IPS-18a (cell line): ENCODE data around the gene NDST4.

Experiments used
- H3K27ac ChIP-seq: one replicate; pipeline ENCODE4 v1.5.1; 2013; ENCODE audit warnings: low read length
- H3K27me3 ChIP-seq: one replicate; pipeline ENCODE4 v1.6.1; 2013; ENCODE audit warnings: mild to moderate bottlenecking, low read length; ENCODE audit not compliant: control insufficient read depth, insufficient read depth
- H3K36me3 ChIP-seq: one replicate; pipeline ENCODE4 v1.6.1; 2013; ENCODE audit warnings: low read depth, low read length; ENCODE audit not compliant: control insufficient read depth
- H3K4me1 ChIP-seq: one replicate; pipeline ENCODE4 v1.6.1; 2013; ENCODE audit warnings: low read depth, low read length; ENCODE audit not compliant: control insufficient read depth
- H3K4me3 ChIP-seq: one replicate; pipeline ENCODE4 v1.5.1; 2013; ENCODE audit warnings: low read length
- H3K9ac ChIP-seq: one replicate; pipeline ENCODE4 v1.6.1; 2013; ENCODE audit warnings: mild to moderate bottlenecking, low read length, moderate library complexity
- H3K9me3 ChIP-seq: one replicate; pipeline ENCODE4 v1.6.1; 2013; ENCODE audit warnings: low read depth, low read length; ENCODE audit not compliant: control insufficient read depth

The NDST4 gene

DNA sequence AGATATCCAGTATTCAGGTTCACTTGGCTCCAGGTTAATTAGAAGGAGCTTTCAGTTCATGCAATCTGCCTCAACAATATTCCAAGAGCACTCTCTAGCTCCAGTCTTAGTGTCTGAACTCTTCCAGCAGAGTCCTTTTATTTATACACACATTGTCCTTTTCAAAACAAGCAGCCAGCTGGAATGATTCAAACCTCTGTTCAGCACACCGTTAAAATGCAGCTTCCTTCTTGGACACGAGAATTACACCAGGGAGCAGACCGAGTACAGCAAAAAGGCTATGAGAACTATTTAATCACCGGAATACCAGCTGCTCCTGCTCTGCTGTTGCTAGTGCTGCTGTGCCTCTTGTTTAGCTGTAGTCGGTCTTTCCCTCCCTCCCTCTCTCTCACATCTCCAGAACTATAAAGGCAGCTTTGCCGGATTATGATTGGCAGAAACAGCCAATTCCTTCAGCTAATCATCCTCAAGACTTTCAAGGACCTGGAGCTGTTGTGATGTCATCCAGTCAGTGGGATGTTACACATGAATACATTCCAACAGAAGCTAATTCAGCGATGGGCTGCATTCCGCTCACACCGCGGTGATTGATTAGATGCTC, at the start of gene NDST4:
NDST4 (minus strand) TSS at position 115 of the 601 bp plus-strand sequence. CDS start 36,584 bp downstream, outside the sequence.
- Histone ChIP-seq H3K9me3 (no peaks in the 10 kb centered on the region), H3K4me3 (peak within 1 kb of the TSS; percentile 4), H3K4me1 (peaks cover 9% of the 10 kb centered on the region), H3K27ac (no peak within 1 kb of the TSS), H3K36me3 (no peaks in the 10 kb centered on the region), H3K27me3 (no peaks in the 10 kb centered on the region), H3K9ac (no peak within 1 kb of the TSS)

GRCh38 chr4:115159141-115159540, 45.7 kb upstream of the NDST4 start:
- Histone ChIP-seq H3K36me3 (no peaks in the 10 kb centered on the region), H3K9me3 (no peaks in the 10 kb centered on the region), H3K27me3 (no peaks in the 10 kb centered on the region), H3K4me1 (no peaks in the 10 kb centered on the region), H3K4me3 (no peak overlapping the region), H3K9ac (no peak overlapping the region), H3K27ac (no peak overlapping the region)

- Histone ChIP-seq H3K9ac (no peak overlapping the region), H3K27ac (no peak overlapping the region), H3K4me3 (no peak overlapping the region), H3K27me3 (no peaks in the 10 kb centered on the region), H3K9me3 (no peaks in the 10 kb centered on the region), H3K36me3 (no peaks in the 10 kb centered on the region), H3K4me1 (no peaks in the 10 kb centered on the region)
Measured at GRCh38 chr4:115158296-115158695, 44.9 kb upstream of the NDST4 start.

DNA sequence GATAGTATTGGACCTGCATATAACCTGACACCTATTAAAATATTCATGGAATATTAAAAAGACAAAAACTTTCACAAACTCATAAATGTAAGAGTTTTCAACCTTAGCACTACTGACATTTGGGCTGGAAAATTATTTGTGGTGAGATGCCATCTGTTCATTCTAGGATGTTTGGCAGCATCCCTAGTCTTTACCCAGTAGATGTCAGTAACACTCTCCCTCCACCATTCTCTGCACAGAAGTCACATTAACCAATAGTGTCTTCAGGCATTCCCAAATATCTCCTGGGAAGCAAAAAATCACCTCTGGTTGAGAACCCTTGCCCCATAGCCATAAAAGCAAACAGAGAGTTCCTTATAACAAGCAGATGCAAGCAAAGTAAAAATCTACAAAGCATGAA, 41.4 kb upstream of the NDST4 start:
- Histone ChIP-seq H3K27ac (no peak overlapping the region), H3K4me3 (no peak overlapping the region), H3K9ac (no peak overlapping the region), H3K4me1 (no peaks in the 10 kb centered on the region), H3K27me3 (no peaks in the 10 kb centered on the region), H3K9me3 (no peaks in the 10 kb centered on the region), H3K36me3 (no peaks in the 10 kb centered on the region)

GRCh38 chr4:115152965-115153364, 39.5 kb upstream of the NDST4 start:
- no peak overlapping the region for H3K9ac ChIP-seq
- H3K9me3 ChIP-seq, result no peaks in the 10 kb centered on the region
- H3K4me3 ChIP-seq, result no peak overlapping the region
- H3K36me3 ChIP-seq, result no peaks in the 10 kb centered on the region
- H3K4me1 ChIP-seq, result no peaks in the 10 kb centered on the region
- H3K27me3 ChIP-seq, result no peaks in the 10 kb centered on the region
- H3K27ac ChIP-seq, result no peak overlapping the region

GRCh38 chr4:115152081-115152480, 38.7 kb upstream of the NDST4 start:
- no peak overlapping the region for H3K9ac ChIP-seq
- no peaks in the 10 kb centered on the region for H3K9me3 ChIP-seq
- no peak overlapping the region for H3K4me3 ChIP-seq
- no peak overlapping the region for H3K27ac ChIP-seq
- no peaks in the 10 kb centered on the region for H3K4me1 ChIP-seq
- no peaks in the 10 kb centered on the region for H3K36me3 ChIP-seq
- H3K27me3 ChIP-seq, result no peaks in the 10 kb centered on the region

DNA sequence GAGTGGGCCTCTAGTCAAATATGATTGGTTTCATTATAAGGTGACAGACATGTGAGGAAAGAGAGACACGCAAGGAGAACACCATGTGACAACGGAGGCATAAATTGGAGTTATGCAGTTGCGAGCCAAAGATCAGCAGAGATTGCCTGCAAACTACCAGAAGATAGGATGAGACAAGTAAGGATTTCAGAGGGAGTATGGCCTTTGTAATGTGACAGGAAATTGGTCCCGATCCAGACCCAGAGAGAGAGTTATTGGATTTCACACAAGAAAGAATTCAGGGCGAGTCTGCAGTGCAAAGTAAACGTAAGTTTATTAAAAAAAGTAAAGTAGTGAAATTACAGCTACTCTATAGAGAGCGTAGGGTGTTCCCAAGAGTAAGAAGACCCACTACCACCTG, 35.7 kb upstream of the NDST4 start:
- no peaks in the 10 kb centered on the region for H3K36me3 ChIP-seq
- no peak overlapping the region for H3K27ac ChIP-seq
- H3K27me3 ChIP-seq, result no peaks in the 10 kb centered on the region
- H3K9ac ChIP-seq, result no peak overlapping the region
- H3K9me3 ChIP-seq, result no peaks in the 10 kb centered on the region
- no peaks in the 10 kb centered on the region for H3K4me1 ChIP-seq
- H3K4me3 ChIP-seq, result no peak overlapping the region

DNA sequence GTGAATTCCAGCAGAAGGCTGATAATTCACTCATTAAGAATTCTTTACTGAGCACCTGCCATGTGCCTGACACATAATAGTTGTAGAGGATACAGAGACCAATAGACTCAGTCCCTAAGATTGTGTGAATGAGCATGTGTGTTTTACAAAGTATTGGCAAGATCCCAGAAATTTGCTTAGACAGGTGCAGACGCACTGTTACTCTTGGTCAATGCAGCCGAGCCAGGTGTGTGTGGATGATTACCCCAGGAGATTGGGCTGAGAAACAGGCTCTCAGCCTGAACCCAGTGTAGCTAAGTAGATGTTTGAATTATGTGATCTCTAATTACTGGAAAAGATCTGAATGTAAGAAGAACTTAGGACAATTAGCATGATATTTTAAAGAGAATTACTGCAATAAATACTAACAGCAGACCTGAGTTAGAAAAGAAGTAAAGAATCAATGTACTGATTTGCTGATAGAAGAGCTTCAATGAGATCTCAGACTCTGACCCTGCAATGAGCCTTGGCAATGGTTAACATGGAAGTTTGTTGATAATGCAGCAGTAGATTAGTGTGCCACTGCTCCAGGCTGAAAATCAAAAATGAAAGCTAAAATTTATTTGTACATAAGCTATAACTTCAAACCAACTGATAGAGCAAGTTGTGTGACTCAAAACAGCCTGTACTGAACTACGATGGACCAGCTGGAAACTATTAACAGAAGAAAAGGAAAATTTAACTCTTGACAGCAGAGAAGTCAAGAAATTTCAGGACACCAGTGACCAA, 32.2 kb upstream of the NDST4 start:
- Histone ChIP-seq H3K4me3 (no peak overlapping the region), H3K9me3 (no peaks in the 10 kb centered on the region), H3K27me3 (no peaks in the 10 kb centered on the region), H3K36me3 (no peaks in the 10 kb centered on the region), H3K9ac (no peak overlapping the region), H3K4me1 (no peaks in the 10 kb centered on the region), H3K27ac (no peak overlapping the region)

DNA sequence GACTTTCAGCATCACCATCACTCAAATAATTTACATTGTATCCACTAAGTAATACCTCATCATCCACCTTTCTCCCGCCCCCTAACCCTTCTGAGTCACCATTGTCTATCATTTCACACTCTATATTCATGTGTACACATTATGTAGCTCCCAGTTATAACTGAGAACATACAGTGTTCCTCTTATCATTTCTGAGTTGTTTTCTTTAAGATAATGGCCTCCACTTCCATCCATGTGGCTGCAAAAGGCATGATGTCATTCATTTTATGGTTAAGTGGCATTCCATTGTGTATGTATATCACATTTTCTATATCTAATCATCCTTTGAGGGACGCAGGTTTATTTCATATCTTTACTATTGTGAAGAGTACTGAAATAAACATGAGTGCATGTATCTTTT, 14.6 kb upstream of the NDST4 start:
- H3K27ac ChIP-seq, result no peak overlapping the region
- H3K4me3 ChIP-seq, result no peak overlapping the region
- no peaks in the 10 kb centered on the region for H3K36me3 ChIP-seq
- no peaks in the 10 kb centered on the region for H3K9me3 ChIP-seq
- H3K4me1 ChIP-seq, result no peaks in the 10 kb centered on the region
- no peaks in the 10 kb centered on the region for H3K27me3 ChIP-seq
- H3K9ac ChIP-seq, result no peak overlapping the region

DNA sequence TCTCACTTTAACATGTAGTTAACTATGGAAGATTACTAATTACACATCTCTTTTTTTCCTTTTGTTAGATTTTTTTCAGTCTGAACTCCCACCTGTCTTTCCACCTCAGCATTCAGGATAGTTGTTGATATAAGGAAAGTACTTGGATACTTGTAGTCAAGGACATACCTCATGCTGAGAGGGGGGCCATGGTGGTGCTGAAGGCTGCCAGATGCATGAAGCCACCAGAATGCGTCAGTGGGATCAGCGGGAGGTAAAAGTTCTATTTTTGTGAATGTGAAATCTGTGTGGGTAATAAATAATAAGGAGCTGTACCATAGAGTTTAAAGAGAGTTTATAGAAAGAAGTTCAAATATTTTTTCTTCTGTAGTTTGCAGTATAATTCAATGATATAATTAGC, 13.1 kb upstream of the NDST4 start:
- no peak overlapping the region for H3K27ac ChIP-seq
- H3K9me3 ChIP-seq, result no peaks in the 10 kb centered on the region
- no peak overlapping the region for H3K4me3 ChIP-seq
- no peaks in the 10 kb centered on the region for H3K36me3 ChIP-seq
- no peaks in the 10 kb centered on the region for H3K27me3 ChIP-seq
- no peak overlapping the region for H3K9ac ChIP-seq
- no peaks in the 10 kb centered on the region for H3K4me1 ChIP-seq

- Histone ChIP-seq H3K4me3 (no peak overlapping the region), H3K9me3 (no peaks in the 10 kb centered on the region), H3K9ac (no peak overlapping the region), H3K27me3 (no peaks in the 10 kb centered on the region), H3K36me3 (no peaks in the 10 kb centered on the region), H3K27ac (no peak overlapping the region), H3K4me1 (peaks cover 6% of the 10 kb centered on the region)
Measured at GRCh38 chr4:115121351-115122043, 8.1 kb upstream of the NDST4 start.
